ENCODE measurements around the gene LRRC42. TPM values are rescaled to one million over a fixed set of nuclear protein-coding genes. Genes with fewer than 3 reads are reported as not detected.
A peak's percentile ranks its signal among the peaks of the same experiment; 100 is the strongest.

LRRC42 gene
- 10 to 100 TPM; 43.7 to 48.2 (median 44.4) TPM for polyA plus RNA-seq (ENCODE audit: insufficient read length in 4 of 4)

DNA sequence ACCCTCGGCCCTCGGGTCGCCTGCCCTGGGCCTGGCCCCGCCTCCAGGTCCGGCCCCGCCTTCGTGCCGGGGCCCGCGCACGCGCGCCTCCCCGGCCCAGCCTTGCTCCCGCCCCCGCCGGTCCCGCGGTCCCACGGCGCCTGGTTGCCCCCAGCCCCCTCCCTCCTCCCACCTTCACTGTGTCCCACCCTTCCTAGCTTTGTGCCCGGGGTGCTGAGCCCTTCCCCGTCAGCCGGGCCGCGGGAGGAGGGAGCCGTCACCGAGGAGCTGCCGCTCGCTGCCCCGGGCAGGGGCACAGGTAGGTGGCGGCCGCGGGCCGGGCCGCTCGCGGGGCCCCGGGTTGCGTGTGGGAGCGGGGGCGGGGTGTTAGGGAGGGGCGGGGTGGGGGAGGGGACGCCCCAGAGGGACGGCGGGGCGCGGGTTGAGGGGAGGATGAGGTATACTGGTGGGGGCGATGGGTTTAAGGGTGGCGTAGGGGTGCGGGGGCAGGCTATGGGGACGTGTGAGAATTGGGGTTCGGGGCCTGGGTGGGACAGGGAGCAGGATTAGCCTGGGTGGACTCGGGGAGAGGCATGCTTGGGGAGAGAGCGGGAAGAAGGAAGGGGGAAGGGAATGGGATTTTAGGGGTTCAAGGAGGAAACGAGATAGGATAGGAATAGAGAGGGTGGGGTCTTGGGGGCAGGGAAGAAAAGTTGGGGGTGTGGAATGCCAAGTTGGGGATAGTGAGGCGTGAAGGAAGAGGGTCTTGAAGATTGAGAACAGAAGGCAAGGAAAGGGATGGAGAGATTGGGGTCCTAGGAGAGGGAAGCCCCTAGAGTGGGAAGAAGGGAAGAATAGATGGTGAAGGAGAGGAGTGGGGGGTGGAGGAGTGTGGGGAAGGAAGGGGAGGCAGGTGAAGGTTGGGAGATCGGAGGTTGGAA is at the start of gene LRRC42:
Gene LRRC42 (plus strand): TSS at position 99 of the 920 bp plus-strand sequence. CDS start 5,650 bp downstream, outside the sequence.
- peak in 2 of 4 donors; percentile 34 to 80 for DNase-seq (ENCODE audit: low read depth in 4 of 4, low spot score in 3 of 4)

- no peak for DNase-seq (ENCODE audit: low read depth in 4 of 4, low spot score in 3 of 4)
These were observed 49.4 kb upstream of the LRRC42 start for GRCh38 chr1:53896635-53897229.

GRCh38 chr1:53899206-53899628 is 46.9 kb upstream of the LRRC42 start:
- DNase-seq (ENCODE audit: low read depth in 4 of 4, low spot score in 3 of 4), result peak; percentile 52 to 71 (median 66)

DNA sequence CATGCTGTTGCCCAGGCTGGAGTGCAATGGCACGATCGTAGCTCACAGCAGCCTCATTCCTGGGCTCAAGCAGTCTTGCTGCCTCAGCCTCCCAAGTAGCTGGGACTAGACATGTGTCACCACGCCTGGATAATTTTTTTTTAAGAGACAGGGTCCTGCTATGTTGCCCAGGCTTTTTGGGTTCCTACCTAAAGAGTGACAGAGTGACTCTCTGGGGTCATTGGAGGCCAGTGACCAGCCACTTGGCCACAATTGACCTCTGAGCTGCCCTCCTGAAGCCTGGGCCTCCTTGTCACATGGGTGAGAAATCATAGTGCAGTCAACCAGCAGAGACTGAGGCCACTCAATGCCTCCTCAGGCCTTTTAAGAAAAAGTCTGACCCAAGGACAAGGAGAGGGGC is 46.4 kb upstream of the LRRC42 start:
- no peak for DNase-seq (ENCODE audit: low read depth in 4 of 4, low spot score in 3 of 4)

DNA sequence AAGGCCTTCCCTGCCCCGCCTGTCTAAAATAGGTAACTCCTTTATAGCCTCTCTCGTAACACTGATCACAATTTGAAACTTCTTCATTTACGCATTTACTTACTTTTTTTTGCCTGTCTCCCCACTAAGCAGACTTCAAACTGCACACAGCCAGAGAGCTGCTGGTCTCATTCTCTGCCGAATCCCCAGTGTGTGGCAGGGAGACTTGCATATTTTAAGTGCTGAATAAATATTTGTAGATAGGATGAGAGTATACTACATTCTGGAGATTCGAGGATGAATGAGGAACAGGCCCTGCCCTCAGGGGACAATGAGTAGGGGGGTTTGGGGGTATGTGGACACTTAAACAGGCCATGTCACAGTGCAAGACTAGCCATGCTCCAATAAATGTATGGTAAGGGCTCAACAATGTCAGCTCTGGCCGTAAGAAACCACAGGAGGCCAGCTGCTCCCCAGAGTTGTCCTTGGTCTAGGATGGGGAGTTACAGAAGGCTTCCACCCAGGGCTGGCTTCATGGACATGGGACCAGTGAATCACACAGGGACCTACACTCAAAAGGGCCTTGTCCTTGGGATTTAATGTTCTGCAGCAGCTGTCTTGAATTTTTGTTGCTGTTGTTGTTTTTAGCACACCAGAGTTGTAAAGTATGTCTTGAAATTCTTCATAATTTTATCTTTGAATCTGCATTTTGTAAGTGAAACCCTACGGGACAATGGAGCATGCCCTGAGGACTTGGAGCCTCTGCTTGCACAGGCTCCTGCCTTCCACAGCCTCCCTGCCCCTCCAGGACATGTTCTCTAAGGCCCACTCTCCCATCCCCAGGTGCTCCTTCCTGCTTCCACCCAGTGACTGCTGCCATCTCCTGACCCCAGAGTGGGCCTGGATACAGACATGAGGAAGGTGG is 43.7 kb upstream of the LRRC42 start:
- no peak for DNase-seq (ENCODE audit: low read depth in 4 of 4, low spot score in 3 of 4)

- DNase-seq (ENCODE audit: low read depth in 4 of 4, low spot score in 3 of 4), result no peak
These were observed 40.6 kb upstream of the LRRC42 start for GRCh38 chr1:53905509-53905908.

DNA sequence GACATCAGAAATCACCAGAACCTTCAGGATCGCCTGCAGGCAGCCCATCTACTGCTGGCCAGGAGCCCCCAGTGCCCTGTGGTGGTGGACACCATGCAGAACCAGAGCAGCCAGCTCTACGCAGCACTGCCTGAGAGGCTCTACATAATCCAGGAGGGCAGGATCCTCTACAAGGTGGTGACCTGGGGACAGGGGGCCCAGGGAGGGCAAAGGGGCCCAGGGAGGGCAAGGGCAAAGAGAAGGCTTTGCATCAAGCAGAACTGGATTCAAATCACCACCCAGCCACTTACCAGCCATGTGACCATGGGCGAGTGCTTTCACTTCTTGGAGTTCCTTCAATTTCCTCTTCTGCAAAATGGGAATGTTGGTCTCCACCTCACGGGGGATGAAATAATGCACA is 40.0 kb upstream of the LRRC42 start:
- DNase-seq (ENCODE audit: low read depth in 4 of 4, low spot score in 3 of 4), result no peak

DNA sequence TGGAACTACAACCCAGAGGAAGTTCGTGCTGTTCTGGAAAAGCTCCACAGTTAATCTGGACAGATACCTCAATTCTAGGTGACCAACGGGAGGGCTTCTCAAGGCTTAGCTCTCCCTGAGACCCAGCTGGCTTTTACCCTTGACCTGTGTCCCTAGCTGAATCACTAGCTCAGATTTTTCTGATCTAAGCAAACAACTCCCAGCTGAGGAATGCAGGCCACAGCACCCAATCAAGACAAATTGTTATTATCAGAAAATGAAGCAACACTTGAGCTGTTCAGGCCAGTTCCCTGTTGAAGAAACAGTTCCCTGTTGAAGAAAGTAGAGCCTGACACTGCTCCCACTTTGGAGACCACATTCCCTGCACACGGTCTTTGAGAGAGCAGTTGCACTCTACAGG is 36.2 kb upstream of the LRRC42 start:
- DNase-seq (ENCODE audit: low read depth in 4 of 4, low spot score in 3 of 4), result no peak

- no peak for DNase-seq (ENCODE audit: low read depth in 4 of 4, low spot score in 3 of 4)
These were observed 34.7 kb upstream of the LRRC42 start for GRCh38 chr1:53911442-53911841.

- DNase-seq (ENCODE audit: low read depth in 4 of 4, low spot score in 3 of 4), result no peak
These were observed 32.7 kb upstream of the LRRC42 start for GRCh38 chr1:53913352-53914033.

DNA sequence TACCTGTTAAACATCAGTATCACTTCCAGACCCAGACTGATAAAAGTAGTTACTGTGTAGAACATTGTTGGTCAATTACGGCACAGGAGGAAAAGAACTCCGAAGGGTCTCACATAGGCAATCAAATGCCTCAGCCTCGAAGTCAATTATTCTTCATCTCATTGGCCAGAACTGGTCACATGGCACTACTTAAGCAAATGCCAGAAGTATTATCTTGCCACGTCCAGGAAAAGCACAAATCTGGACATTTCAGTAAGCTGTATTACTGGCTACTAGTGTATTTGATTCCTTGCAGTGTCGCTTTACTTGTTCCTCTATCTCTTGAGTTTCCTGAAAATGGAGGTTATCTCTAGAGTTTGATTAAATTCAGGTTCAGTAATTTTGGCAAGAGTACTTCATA is 27.8 kb upstream of the LRRC42 start:
- DNase-seq (ENCODE audit: low read depth in 4 of 4, low spot score in 3 of 4), result no peak

- DNase-seq (ENCODE audit: low read depth in 4 of 4, low spot score in 3 of 4), result no peak
These were observed 26.5 kb upstream of the LRRC42 start for GRCh38 chr1:53919675-53920066.

GRCh38 chr1:53927376-53927881 is 18.7 kb upstream of the LRRC42 start:
- no peak for DNase-seq (ENCODE audit: low read depth in 4 of 4, low spot score in 3 of 4)

DNA sequence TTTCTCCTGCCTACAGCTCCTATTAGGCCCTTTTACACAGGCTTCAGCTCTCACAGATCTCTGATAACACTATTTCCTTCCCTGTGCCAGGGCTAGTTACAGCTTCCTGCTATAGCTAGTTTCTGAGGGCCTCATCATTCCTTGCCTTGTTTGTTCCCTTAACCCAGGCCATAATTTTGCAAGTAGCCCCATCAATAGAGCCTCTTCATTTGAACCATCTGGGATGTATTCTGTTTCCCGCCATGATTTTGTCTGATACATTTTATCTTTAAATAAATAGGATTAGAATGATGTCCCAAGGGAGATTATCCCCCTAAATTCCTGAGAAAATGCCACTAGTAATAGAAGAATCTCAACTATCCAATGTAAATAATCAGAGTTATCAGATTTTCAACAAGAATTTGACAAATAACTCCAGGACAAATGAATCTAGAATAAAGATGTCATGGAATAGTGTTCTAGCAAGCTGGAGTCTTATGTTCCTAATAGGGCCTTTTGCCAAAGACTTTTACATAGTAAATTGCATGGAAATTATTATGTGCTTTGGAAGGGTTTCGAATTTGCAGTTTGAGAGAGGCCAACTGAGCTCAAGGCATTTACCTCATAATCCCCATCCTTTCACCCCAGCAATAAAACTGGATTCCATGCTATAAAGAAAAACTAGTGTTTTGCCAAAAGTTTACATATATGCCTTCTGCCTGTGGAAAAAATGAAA is 16.7 kb upstream of the LRRC42 start:
- peak in 1 of 4 donors; percentile 34 for DNase-seq (ENCODE audit: low read depth in 4 of 4, low spot score in 3 of 4)

DNA sequence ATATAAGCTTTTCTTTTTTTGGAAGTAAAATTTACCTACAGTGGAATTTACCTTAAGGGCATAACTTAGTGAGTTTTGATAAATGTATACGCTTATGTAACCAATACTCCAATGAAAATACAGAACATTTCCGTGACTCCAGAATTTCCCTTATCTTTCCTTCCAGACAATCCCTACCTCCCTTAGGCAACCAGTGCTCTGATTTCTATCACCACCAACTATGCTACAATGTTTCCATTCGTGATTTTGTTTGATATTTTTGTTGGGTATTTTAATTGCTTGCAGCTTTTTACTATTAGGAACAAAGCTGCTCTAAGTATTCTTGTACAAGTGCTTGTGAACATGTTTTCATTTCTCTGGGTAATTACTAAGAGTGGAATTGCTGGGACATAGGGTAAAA is 15.2 kb upstream of the LRRC42 start:
- no peak for DNase-seq (ENCODE audit: low read depth in 4 of 4, low spot score in 3 of 4)

- DNase-seq (ENCODE audit: low read depth in 4 of 4, low spot score in 3 of 4), result no peak
These were observed 14.6 kb upstream of the LRRC42 start for GRCh38 chr1:53931523-53931922.

GRCh38 chr1:53934170-53934765 is 11.9 kb upstream of the LRRC42 start:
- DNase-seq (ENCODE audit: low read depth in 4 of 4, low spot score in 3 of 4), result no peak

DNA sequence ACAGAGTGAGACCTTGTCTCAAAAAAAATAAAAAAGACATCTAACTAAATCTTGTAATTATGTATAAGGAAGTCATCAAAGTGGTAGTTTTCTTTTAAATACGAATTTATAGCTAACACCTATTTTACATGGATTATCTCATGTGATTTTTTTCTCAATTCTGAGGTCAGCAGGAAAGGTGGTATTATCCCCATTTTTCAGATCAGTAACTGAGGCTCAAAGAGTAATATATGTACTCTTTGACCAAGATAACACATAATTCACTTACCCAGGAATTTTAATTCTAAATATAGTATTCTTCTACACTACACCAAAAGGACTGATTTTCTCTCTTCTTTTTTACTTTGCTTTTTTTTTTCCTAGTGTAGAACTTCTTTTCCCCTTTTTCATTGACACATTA is 9.7 kb upstream of the LRRC42 start:
- no peak for DNase-seq (ENCODE audit: low read depth in 4 of 4, low spot score in 3 of 4)
